Amygdala (tissue), 56 donors: ENCODE results near the gene TMEM11.
"Not testable (repeated sequence)": the region's sequence is repeated elsewhere in the genome, so short reads cannot be mapped to it uniquely, and the experiment has no call there.

Experiments used
- DNase-seq, 56 donors: peaks; one replicate each; lab custom pipeline; 2025; lab: John Stamatoyannopoulos, UW

The TMEM11 gene

DNA sequence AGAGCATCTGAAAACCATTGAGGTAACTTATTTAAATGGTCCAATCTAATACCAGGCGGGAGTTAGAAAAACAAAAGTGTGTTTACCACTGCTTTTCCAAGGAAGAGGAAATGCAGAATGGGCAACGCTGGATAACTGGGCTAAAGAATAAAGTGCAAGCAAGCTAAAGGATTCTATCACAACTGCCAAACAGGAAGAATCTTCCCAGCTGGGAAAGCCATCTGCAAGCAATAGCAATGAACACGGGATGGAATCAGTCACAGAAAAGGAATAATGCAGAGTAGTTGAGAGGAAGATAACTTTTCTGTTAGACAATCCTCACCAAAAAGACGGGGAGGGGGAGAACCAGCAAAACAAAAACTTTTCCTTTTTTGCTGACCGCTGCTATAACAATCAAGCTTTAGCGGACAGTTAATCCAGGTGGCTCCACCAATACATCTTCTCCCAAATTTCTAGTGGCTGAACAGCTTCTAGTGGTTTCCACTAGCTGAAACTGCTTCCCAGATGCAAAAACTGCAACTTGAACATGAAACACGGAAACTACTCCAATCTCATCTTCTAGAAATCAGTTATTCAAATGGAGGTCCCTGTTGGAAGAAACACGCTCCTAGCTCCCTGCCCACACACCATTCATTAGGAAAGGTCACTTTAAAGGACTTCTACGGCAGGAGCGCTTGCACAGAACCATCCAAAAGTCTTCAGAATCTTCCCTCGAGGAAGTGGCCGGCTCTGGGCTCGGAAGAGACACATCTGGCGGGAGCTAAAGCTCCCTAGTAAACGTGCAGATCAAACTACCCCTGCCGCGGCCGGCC lies 929 bp downstream of the TMEM11 start:
- peak in 1 of 56 donors; percentile 11 for DNase-seq

DNA sequence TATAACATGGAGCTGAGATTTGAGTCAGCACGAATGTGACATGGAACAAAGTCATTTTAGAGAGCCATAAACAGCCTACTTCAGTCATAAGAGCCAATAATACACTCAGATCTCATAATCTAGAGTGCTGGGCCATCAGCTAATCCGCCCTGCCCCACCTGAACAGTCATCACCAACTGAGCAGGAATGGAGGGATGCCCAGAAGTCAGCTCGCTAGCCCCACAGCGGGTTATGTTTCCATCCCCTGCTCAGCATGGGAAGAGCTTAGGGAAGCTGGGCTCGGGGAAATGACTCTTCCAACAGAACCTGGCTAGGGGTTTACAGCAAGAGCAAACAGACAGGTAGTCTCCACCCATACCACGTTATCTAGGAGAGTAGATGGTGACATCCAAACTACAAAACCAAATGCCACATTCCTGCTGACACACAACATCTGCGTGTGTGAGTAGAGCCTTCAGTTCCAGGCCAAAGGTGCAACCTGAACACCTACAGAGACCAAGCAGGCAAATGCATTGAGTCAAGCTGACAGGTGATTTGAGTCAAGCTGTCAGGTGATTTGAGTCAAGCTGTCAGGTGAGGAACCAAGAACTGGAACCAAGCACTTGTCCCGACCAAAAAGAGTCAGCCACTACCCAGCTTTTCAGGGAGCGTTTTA lies 2.0 kb downstream of the TMEM11 start:
- DNase-seq: no peak

DNA sequence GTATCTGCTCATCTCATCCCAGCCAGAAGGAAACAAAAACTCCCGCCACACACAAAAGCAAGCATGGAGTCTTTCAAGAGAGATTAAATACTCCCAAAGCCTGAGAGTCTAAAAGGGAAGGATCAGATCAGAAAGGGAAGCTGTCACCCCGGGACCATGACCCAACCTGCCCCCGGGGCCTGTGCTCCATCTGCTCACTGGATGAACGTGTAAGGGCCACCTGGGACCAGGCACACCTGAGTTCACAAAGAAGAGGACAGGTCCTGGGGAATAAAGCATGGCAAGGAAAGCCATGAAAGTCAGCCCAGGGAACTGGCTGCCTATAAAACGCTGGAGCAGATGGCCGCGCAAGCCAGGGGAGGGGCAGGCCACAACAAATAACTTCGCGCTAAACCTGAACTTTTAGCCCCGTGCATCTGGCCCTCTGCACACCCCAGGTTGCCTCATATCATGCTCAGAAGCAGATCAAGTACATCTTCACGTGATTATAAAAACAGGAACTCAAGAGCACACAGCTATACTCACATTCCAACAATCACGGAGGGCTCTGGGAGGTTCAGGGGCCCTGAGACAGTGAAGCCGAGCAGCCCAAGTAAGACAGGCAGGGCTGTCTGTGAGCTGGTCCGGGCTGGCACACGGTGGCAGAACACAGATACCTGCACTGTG lies 3.4 kb downstream of the TMEM11 start:
- no peak for DNase-seq

DNA sequence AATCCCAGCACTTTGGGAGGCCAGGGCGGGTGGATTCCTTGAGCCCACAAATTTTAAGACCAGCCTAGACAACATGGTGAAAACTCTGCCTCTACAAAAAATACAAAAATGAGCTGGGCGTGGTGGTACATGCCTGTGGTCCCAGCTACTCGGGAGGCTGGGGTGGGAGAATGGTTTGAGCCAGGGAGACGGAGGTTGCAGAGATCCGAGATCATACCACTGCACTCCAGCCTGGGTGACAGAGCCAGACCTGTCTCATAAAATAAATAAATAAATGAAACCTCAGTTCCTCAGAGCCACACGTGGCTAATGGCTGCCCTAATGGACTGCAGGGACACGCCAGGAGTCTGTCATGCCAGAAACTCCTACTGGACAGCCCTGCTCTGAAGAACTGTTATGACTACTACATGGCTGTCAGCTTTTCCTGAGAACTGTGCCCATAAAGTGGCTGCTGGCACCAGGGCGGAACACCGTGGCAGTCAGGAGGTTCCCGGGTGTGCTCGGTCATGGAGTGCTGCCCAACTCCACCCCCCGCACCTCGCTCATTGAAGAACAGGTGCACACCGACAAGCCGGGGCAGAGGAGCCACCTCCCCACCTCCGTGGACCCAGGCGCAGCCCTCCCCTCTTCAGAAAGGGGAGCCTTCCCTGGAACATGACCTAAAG lies 4.3 kb downstream of the TMEM11 start:
- DNase-seq: no peak

DNA sequence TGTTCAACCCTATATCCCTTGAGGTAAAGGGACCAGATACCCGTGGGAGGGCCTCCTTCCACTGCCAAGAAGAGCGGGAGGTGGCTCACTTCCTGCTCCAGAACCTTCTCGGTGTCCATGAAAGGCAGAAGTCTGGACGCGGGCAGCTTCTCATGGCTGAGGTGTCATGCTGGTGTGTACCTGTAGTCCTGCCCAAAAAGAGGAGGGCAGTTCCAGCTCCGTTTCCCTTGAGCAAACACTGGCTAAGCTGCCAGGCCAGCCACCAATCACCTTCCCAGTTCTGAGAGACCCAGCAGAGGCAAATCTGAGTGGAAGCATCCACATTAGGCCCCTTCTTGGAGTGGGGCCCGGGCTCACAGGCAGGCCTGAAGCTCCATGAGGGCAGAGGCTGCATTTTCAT lies 5.6 kb downstream of the TMEM11 start:
- DNase-seq: no peak

DNA sequence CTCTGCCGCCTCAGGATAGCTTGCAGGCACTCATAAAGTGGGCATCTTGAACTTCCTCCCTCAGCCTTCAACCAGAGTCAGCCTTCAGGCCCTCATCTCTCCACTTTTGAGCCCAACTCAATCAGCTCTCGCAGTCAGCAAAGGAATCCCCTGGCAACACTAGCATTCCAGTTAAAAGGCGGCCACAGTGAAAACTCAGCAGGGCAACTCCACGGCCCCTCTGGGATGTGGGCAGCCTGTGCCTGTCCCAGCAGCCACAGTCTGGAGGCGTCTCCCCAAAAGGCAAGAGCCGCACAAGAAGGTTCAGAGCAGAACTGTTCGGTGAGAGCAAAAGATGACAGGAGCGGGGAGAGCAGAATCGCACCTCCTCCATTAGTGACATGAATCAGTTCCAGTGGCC lies 9.0 kb downstream of the TMEM11 start:
- no peak for DNase-seq

DNA sequence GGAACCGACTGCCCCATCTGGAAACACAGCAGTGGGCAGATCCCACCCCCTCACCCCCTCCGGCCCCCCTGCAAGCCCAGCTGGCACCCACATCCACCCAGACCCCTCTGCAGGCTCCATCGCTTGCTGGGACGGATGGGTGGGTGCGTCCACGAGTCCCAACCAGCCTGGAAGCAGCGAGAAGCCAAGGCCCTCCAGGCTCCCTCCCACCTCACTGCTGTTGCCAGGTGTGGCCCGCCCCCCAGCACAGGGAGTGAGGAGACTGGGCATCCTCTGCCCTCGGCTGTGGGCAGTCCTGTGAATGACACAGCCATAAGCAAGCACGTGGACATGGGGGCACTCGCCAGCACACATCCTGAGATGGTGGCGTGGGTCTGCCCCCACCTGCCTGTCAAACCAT lies 11.4 kb downstream of the TMEM11 start:
- DNase-seq: no peak

DNA sequence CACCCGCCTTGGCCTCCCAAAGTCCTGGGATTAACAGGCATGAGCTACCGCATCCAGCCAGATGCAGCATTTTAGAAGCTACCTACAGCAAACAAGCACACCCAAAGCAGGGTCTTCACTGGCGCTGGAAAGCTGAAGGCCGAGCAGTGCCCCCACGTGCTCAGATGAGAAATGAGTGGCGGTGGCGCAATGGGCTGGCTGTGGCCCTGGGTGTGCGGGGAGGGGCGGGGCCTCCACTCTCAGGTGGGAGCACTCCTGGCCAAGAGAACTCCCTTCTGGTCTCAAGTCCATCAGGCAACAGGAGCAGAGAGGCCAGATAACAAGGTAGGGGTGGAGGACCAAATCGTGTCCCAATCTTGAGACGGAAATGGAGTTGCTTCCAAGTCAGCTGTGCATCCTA lies 12.1 kb downstream of the TMEM11 start:
- no peak for DNase-seq

DNA sequence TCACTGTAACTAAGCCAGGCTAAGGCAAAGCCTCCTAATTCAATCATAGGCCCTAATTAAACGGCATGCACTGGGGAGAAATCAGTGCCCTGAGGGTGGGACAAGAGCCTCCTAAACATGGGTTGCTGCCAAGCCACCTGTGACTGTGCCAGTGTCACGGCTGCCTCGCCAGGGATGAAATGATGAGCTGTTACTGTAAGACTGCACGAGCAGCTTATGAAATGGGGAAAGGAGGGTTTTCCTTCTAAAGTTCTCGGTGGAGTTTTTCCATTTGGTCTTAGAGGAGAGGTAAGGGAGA lies 12.7 kb downstream of the TMEM11 start:
- no peak for DNase-seq

DNA sequence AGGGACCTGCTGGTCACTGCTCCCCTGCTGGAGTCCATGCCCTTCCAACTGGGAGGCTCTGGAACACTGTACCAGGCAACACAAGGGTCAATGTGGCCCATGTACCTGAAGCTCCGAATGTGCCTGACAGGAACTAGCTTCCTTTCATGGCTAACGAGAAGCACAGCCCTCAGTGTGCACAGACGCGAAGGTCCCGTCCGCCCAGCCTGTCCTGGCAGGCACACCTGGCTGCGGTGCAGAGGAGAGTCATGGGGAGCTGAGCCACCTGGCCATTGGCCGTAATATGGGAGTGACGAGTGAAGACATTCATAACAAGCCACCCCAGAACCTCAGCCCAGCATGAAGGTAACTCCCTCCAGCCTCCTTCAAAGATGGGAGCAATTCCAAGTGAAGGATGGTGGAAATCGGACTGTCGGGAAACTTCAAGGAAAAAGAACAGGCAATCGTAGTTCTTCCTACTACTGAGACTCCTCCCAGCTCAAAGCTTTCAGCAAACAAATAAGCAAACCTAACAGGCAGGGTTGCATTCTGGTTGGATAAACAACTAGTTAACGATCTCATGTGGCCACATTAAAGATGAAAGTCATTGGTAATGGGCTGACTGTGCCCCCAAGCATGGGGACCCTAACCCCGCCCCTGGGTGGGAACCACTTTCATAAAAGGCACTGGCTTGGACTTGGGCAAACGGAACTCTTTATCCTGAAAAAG lies 13.2 kb downstream of the TMEM11 start:
- DNase-seq: no peak

DNA sequence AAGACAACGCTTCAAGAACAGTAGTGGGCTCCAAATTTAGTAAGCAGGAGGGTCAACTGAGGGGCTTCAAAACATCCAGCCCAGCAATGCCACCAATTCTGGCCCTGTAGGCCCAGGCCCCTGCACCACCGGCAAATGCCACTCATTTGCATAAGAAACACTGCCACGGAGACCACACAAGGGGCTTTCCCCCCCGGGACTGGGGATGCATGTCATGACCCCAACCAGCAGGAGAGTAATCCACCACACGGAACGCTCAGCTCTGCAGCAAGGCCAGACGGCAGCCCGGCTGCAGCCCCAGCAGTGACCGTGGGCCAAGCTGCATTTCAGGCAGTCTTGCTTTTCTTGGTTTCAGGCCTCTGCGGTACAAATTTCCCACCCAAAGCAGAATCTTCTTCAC lies 14.1 kb downstream of the TMEM11 start:
- DNase-seq: no peak

DNA sequence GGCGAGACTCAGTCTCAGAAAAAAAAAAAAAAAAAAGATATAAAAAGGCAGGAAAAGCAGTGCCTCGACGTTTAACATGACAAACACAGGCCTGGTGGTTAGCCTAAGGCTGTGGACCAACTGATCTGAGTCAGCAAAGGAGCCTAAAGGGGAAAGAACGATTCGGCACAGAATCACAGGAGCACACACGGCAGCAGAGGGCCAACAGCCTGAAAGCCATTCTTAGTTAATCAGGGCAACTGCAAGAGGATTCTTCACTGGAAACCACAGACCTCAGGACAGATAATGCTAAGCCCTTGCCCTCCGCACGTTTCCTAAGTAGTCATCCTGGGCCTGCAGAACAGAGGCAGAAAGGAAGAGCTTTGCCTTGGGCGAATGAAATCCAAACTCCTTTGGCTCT lies 14.7 kb downstream of the TMEM11 start:
- no peak for DNase-seq

DNA sequence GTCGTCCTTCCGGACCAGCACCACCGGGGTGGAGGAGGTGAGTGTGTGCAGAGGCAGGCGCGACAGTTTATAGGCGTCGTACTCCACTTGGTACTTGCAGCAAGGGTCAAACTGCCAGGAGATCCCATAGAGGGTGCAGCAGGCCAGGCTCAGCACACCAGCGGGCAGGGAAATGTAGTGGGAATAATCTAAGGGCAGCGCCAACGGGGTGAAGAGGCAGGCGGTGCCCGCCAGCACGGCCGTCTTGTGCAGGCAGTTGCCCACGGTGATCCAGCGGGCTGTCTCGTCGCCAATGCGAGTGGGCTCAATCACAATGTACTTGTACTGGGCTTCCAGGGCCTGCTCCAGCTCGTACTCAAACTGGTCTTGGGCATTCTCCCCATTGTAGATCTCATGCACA lies 15.6 kb downstream of the TMEM11 start:
- DNase-seq: no peak

DNA sequence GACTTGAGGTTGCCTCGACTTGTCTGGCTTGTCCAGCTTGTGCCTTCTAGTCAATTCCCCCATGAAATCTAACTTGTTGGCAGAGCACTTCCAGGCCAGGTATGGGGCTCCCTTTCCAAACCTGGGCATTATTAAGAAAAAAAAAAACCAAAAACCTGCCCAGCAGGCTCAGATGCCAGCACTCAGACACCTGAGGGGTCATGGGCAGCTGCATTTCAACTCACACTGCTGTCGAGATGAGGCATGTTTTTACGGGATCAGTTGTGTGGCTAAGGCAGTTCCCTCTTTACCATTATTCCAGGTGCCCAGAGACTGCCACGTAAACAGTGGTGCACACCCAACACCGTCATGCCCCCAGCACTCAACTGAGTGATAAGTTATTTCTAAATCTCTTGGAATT lies 17.8 kb downstream of the TMEM11 start:
- DNase-seq: no peak

DNA sequence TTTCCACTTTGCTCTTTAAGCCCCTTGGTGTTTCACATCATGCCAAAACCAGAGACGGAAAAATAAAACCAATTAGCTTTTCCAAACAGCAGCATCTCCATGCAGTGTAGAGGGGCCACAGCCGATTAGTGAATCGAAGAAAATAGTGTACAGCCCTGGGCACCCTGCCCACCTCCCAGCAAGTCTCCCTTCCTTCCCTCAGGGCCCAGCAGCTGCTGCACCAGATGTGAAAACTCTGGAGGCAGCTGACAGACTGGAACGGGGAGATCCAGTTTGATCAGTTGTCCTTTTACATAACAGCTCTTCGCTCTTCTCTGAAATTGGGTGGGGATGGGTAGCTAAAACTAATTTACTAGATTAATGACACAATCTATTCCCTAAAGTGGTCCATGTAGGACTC lies 19.3 kb downstream of the TMEM11 start:
- peak in 7 of 56 donors; percentile 5 to 26 (median 18) for DNase-seq

DNA sequence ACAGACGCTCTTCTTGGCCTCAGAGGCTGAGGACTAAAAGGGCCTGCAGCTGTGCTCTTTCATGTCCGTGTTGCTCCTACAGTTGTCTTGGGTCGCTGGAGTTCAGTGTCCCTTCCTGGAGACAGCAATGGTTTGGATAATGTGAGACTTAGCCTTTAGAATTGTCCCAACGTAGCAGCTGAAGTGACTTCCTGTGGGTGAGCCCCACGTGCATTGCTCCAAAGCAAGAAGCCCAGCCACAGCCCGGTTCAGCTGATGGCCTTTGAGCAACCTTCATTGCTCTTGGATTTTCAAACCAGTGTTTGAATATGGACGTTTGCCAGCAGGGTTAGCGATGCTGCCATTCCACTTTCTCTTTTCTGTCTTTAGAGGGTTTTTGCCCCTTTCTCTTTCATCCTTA lies 19.7 kb downstream of the TMEM11 start:
- no peak for DNase-seq

DNA sequence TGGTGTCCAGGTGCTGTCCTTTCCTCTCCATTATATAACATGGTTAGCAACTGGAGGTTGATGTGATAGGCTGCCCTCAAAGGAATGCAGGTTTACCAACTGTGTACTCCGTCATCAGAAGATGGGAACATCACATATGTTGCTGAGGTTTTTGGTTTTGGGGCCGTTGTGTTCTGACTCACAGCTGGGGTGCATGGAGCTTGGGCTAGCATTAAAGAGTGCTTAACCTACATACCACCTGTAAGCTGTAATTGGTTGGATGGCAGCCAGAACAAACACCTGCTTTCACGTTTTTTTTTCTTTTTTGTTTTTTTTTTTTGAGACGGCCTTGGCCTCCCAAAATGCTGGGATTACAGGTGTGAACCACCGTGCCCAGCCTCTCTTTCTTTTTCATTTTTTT lies 20.9 kb downstream of the TMEM11 start:
- no peak for DNase-seq

DNA sequence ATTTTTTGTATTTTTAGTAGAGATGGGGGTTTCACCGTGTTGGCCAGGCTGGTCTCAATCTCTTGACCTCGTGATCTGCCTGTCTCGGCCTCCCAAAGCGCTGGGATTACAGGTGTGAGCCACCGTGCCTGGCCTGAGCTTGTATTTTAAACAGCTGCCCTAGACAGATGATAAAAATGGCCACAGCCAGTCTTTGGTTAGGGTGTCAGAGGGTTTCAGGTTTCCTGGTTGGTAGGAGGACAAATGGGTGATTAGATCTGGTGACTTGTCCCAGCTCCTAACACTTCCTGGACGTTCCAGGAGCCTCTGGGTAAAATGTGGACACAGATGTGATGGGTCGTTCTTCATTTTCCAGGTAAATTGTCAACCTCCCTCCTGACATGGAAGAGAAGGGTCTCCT lies 21.5 kb downstream of the TMEM11 start:
- DNase-seq: not testable (repeated sequence)

DNA sequence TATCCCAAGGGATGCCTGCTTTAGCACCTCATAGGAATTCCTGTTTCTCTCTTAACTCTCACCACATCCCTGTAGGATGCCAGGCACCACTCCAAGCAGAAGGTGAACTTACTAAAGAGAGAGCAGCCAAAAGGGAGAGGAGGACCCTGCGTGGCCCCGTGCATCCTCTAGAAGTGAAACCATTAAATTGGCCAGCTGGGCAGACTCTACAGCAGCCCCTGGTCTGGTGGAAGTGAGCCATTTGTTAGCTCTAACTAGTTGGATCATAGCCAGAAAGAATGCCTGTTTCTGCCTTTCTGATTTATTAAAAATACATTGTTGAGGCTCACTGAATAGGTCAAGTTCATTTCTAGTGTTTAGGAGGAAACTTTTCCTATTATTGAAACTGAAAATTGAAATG lies 22.3 kb downstream of the TMEM11 start:
- no peak for DNase-seq

DNA sequence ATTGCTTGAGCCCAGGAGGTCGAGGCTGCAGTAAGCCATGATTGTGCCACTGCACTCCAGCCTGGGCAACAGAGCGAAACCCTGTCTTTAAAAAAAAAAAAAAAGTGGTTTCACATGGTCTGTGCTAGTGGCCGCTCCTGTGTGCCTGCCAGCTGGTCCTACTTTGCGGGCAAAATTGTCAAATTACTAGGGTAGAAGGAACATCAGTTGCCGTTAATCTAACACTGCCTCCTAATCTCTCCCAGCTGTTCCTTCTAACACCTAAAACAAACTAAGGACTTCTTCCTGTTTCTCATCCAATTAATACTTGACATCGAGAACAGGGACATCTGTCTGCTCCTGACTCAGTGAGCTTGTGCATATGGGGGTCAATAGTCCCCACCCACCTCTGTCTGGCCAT lies 23.9 kb downstream of the TMEM11 start:
- DNase-seq: no peak

DNA sequence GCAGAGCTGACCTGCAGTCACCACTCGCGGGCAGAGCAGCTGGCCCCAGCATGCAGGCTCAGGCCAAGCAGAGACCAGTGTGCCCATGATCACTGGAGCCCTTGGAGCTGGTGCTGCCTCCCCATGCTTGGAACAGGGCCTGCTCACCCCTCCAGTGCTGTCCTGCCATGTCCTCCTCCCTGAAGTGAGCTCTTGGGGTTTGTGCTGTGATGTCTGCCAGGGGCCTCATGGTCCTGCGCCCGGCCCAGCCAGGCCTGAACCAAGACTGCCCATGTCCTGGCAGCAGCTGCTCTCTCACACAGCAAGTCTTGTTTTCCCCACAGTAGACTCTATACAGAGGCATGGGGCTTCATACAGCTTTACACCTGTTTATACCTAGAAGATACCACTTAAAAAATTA lies 24.6 kb downstream of the TMEM11 start:
- no peak for DNase-seq
